WERI-Rb-1 (cell line): ENCODE measurements around the gene STXBP2.

Experiments used
- DNase-seq: peaks from one replicate; pipeline ENCODE4 v3.0.0-alpha.2; 2020
- H3K27ac ChIP-seq: fragments of 250-450 bp; sonication (Bioruptor Pico); 2 replicates; pipeline ENCODE4 v1.5.1; 2020; ENCODE audit warnings: mild to moderate bottlenecking, moderate library complexity
- H3K27me3 ChIP-seq: fragments of 250-450 bp; sonication (Bioruptor Pico); 2 replicates; pipeline ENCODE4 v1.5.1; 2021; ENCODE audit warnings: mild to moderate bottlenecking, low read depth, moderate library complexity; ENCODE audit not compliant: insufficient read depth, severe bottlenecking
- H3K36me3 ChIP-seq: fragments of 250-450 bp; sonication (Bioruptor Pico); 2 replicates; pipeline ENCODE4 v1.5.1; 2020; ENCODE audit warnings: mild to moderate bottlenecking, moderate library complexity
- H3K4me3 ChIP-seq: 2 replicates; pipeline ENCODE4 v1.5.1; 2011; ENCODE audit warnings: low read depth, mild to moderate bottlenecking, control low read depth, low read length
- H3K9me3 ChIP-seq: fragments of 250-450 bp; sonication (Bioruptor Pico); 2 replicates; pipeline ENCODE4 v1.5.1; 2021; ENCODE audit warnings: mild to moderate bottlenecking, moderate library complexity; ENCODE audit not compliant: severe bottlenecking
- CTCF ChIP-seq: IDR thresholded peaks from 2 replicates; pipeline ENCODE4 v1.5.1; 2011; ENCODE audit warnings: low read depth, mild to moderate bottlenecking, control low read depth, inconsistent platforms, low read length

Gene STXBP2

GRCh38 chr19:7650148-7650547 lies 13.2 kb downstream of the STXBP2 start:
- no peaks in the 10 kb centered on the region for H3K9me3 ChIP-seq
- DNase-seq = no peak
- no peak overlapping the region for H3K27ac ChIP-seq
- no peaks in the 10 kb centered on the region for H3K27me3 ChIP-seq
- no peak overlapping the region for H3K4me3 ChIP-seq
- H3K36me3 ChIP-seq = no peaks in the 10 kb centered on the region
- no peak for TF ChIP-seq CTCF

GRCh38 chr19:7652061-7652641 lies 15.2 kb downstream of the STXBP2 start:
- H3K9me3 ChIP-seq = no peaks in the 10 kb centered on the region
- peak overlapping the region; percentile 73 for H3K27ac ChIP-seq
- peak; percentile 82 for DNase-seq
- H3K27me3 ChIP-seq = no peaks in the 10 kb centered on the region
- peak; percentile 84 for TF ChIP-seq CTCF
- H3K36me3 ChIP-seq = no peaks in the 10 kb centered on the region
- H3K4me3 ChIP-seq = peak overlapping the region; percentile 26

- DNase-seq = no peak
- no peak overlapping the region for H3K4me3 ChIP-seq
- no peaks in the 10 kb centered on the region for H3K27me3 ChIP-seq
- no peaks in the 10 kb centered on the region for H3K36me3 ChIP-seq
- H3K27ac ChIP-seq = no peak overlapping the region
- TF ChIP-seq CTCF = no peak
- no peaks in the 10 kb centered on the region for H3K9me3 ChIP-seq
These were observed 17.5 kb downstream of the STXBP2 start for GRCh38 chr19:7654401-7654800.

GRCh38 chr19:7655581-7655980 lies 18.7 kb downstream of the STXBP2 start:
- no peaks in the 10 kb centered on the region for H3K36me3 ChIP-seq
- TF ChIP-seq CTCF = no peak
- no peak for DNase-seq
- H3K9me3 ChIP-seq = no peaks in the 10 kb centered on the region
- no peak overlapping the region for H3K27ac ChIP-seq
- H3K4me3 ChIP-seq = no peak overlapping the region
- no peaks in the 10 kb centered on the region for H3K27me3 ChIP-seq

- H3K27ac ChIP-seq = no peak overlapping the region
- TF ChIP-seq CTCF = no peak
- no peaks in the 10 kb centered on the region for H3K9me3 ChIP-seq
- H3K4me3 ChIP-seq = no peak overlapping the region
- DNase-seq = no peak
- H3K27me3 ChIP-seq = no peaks in the 10 kb centered on the region
- no peaks in the 10 kb centered on the region for H3K36me3 ChIP-seq
These were observed 20.3 kb downstream of the STXBP2 start for GRCh38 chr19:7657131-7657751.

GRCh38 chr19:7658219-7658686 lies 21.3 kb downstream of the STXBP2 start:
- H3K27ac ChIP-seq = no peak overlapping the region
- H3K4me3 ChIP-seq = no peak overlapping the region

More at GRCh38 chr19:7658219-7658686, 21.3 kb downstream of the STXBP2 start:
- Histone ChIP-seq H3K27me3 (no peaks in the 10 kb centered on the region), H3K9me3 (no peaks in the 10 kb centered on the region), H3K36me3 (no peaks in the 10 kb centered on the region)
- no peak for TF ChIP-seq CTCF
- DNase-seq = no peak
